GM12878 (cell line): ENCODE results near the gene PMM2. TPM values are rescaled to one million over a fixed set of nuclear protein-coding genes. Genes with fewer than 3 reads are reported as not detected.

ENCODE experiments used
- ATAC-seq: fragments of 200-7000 bp; cut with Tn5 transposase; 3 replicates; pipeline ENCODE4 v1.9.1; 2020; ENCODE audit warnings: mild to moderate bottlenecking, moderate library complexity
- BruUV-seq: library from RNA; stranded (reverse); fragments of 400-500 nt; replicated peaks from 2 replicates; lab custom pipeline; 2021; lab: Mats Ljungman, UMichigan
- CTCF ChIA-PET: fragments of 300-600 bp; sonication (Branson Sonifier 250); formaldehyde crosslinking; extraction: SDS; loops from one replicate; lab custom pipeline; 2021; ENCODE audit warnings: inconsistent platforms; lab: Yijun Ruan, JAX
- POLR2A ChIA-PET: fragments of 350-600 bp; formaldehyde crosslinking; extraction: SDS; loops from one replicate; lab custom pipeline; 2021; ENCODE audit warnings: inconsistent platforms; lab: Charles Lee
- RAD21 ChIA-PET: fragments of 300-600 bp; sonication (Branson Sonifier 250); formaldehyde crosslinking; loops from one replicate; lab custom pipeline; 2023; ENCODE audit warnings: antibody characterized with exemption; ENCODE audit not compliant: unreplicated experiment; lab: Charles Lee
- SMC1A ChIA-PET: fragments of 300-600 bp; sonication (Branson Sonifier 250); formaldehyde crosslinking; loops from one replicate; lab custom pipeline; 2023; ENCODE audit not compliant: unreplicated experiment, uncharacterized antibody; lab: Charles Lee
- DNase-seq: peaks from one replicate; pipeline ENCODE4 v3.0.0-alpha.2; 2011; ENCODE audit warnings: low read depth, low spot score
- FAIRE-seq: peaks from 3 replicates; lab custom pipeline; 2011; peaks lifted over from hg19 to GRCh38; lab: Jason Lieb, UNC
- H2AFZ ChIP-seq: 2 replicates; pipeline ENCODE4 v1.6.0; 2011; ENCODE audit warnings: low read depth, low read length, control low read depth; ENCODE audit not compliant: control insufficient read depth
- H3K27ac ChIP-seq: 2 replicates; pipeline ENCODE4 v1.5.1; 2011; ENCODE audit warnings: control low read depth; ENCODE audit not compliant: control insufficient read depth, insufficient read depth
- H3K27me3 ChIP-seq, 2 experiments: replicated peaks in 1 of 2; 2 replicates each; pipeline versions ENCODE4 v1.6.0 to v1.6.1; 2011; ENCODE audit warnings: low read length in 1 of 2; ENCODE audit not compliant: control insufficient read depth in 2 of 2, insufficient read depth in 2 of 2
- H3K36me3 ChIP-seq, 2 experiments: 2 replicates each; pipeline ENCODE4 v1.5.1; 2011; ENCODE audit warnings: low read length in 1 of 2; ENCODE audit not compliant: control insufficient read depth in 2 of 2, insufficient read depth in 2 of 2
- H3K4me1 ChIP-seq: 2 replicates; pipeline ENCODE4 v1.6.1; 2011; ENCODE audit warnings: mild to moderate bottlenecking, low read length, moderate library complexity, mixed read lengths; ENCODE audit not compliant: control insufficient read depth, insufficient read depth
- H3K4me2 ChIP-seq: 2 replicates; pipeline ENCODE4 v1.6.0; 2011; ENCODE audit warnings: control low read depth; ENCODE audit not compliant: control insufficient read depth, insufficient read depth
- H3K4me3 ChIP-seq: fragments of 200-600 bp; sonication (generic); 2 replicates; pipeline ENCODE4 v1.5.1; 2016
- H3K79me2 ChIP-seq: 2 replicates; pipeline ENCODE4 v1.6.0; 2011; ENCODE audit warnings: low read length; ENCODE audit not compliant: control insufficient read depth, insufficient read depth
- H3K9ac ChIP-seq: 2 replicates; pipeline ENCODE4 v1.8.0; 2011; ENCODE audit warnings: low read length, control low read depth, mixed read lengths; ENCODE audit not compliant: control insufficient read depth, insufficient read depth
- H3K9me3 ChIP-seq: replicated peaks from 3 replicates; pipeline ENCODE4 v1.5.1; 2011; ENCODE audit warnings: mild to moderate bottlenecking, low read length; ENCODE audit not compliant: control insufficient read depth, insufficient read depth
- H4K20me1 ChIP-seq: 2 replicates; pipeline ENCODE4 v1.6.0; 2011; ENCODE audit not compliant: control insufficient read depth, insufficient read depth
- BMI1 ChIP-seq: fragments of 450-650 bp; IDR thresholded peaks from 2 replicates; pipeline ENCODE4 v1.6.1; 2016; ENCODE audit warnings: mild to moderate bottlenecking, moderate library complexity, borderline replicate concordance
- GABPA ChIP-seq: IDR thresholded peaks from 2 replicates; pipeline ENCODE4 v1.6.1; 2014; ENCODE audit warnings: antibody characterized with exemption, low read depth, mild to moderate bottlenecking, inconsistent platforms
- HDAC2 ChIP-seq: fragments of 200-600 bp; sonication (generic); IDR thresholded peaks from 2 replicates; pipeline ENCODE4 v1.6.1; 2017
- IRF3 ChIP-seq: fragments of 450-650 bp; IDR thresholded peaks from 2 replicates; pipeline ENCODE4 v1.6.1; 2014; ENCODE audit warnings: mild to moderate bottlenecking
- KDM1A ChIP-seq: fragments of 200-600 bp; sonication (generic); IDR thresholded peaks from 2 replicates; pipeline ENCODE4 v1.6.1; 2016; ENCODE audit warnings: borderline replicate concordance
- NFYA ChIP-seq: IDR thresholded peaks from 2 replicates; pipeline ENCODE4 v1.6.1; 2011; ENCODE audit warnings: low read depth, mild to moderate bottlenecking, low read length, improper control_type of control experiment, borderline replicate concordance
- NKRF ChIP-seq: fragments of 450-650 bp; conservative IDR thresholded peaks from 2 replicates; pipeline ENCODE4 v1.6.1; 2017; ENCODE audit warnings: mild to moderate bottlenecking, moderate library complexity
- PAX8 ChIP-seq: fragments of 450-650 bp; IDR thresholded peaks from 2 replicates; pipeline ENCODE4 v1.6.1; 2017; ENCODE audit warnings: mild to moderate bottlenecking, moderate library complexity
- PBX3 ChIP-seq: IDR thresholded peaks from 2 replicates; pipeline ENCODE4 v1.6.1; 2011; ENCODE audit warnings: mild to moderate bottlenecking, low read depth, low read length, moderate library complexity; ENCODE audit not compliant: insufficient replicate concordance
- PKNOX1 ChIP-seq: fragments of 450-650 bp; IDR thresholded peaks from 2 replicates; pipeline ENCODE4 v1.6.1; 2016; ENCODE audit warnings: mild to moderate bottlenecking
- PML ChIP-seq: IDR thresholded peaks from 2 replicates; pipeline ENCODE4 v1.6.1; 2012; ENCODE audit warnings: low read length, inconsistent platforms
- RB1 ChIP-seq: fragments of 450-650 bp; formaldehyde crosslinking; IDR thresholded peaks from 2 replicates; pipeline ENCODE4 v1.6.1; 2017; ENCODE audit warnings: mild to moderate bottlenecking, borderline replicate concordance
- SMAD5 ChIP-seq: IDR thresholded peaks from 2 replicates; pipeline ENCODE4 v1.6.1; 2016; ENCODE audit warnings: antibody characterized with exemption, low read depth
- SREBF1 ChIP-seq: IDR thresholded peaks from 2 replicates; pipeline ENCODE4 v1.6.1; 2012; ENCODE audit warnings: mild to moderate bottlenecking, low read length
- SREBF2 ChIP-seq: IDR thresholded peaks from 2 replicates; pipeline ENCODE4 v1.6.1; 2012; ENCODE audit warnings: mild to moderate bottlenecking, low read length
- SUPT20H ChIP-seq: IDR thresholded peaks from 2 replicates; pipeline ENCODE4 v1.6.1; 2011; ENCODE audit warnings: low read depth, mild to moderate bottlenecking, low read length, moderate library complexity, borderline replicate concordance; ENCODE audit not compliant: control insufficient read depth
- TCF7 ChIP-seq: IDR thresholded peaks from 2 replicates; pipeline ENCODE4 v1.6.1; 2014; ENCODE audit warnings: antibody characterized with exemption, borderline replicate concordance
- WRNIP1 ChIP-seq: IDR thresholded peaks from 2 replicates; pipeline ENCODE4 v1.6.1; 2011; ENCODE audit warnings: low read depth, low read length, improper control_type of control experiment, borderline replicate concordance
- WGBS: methylation state at CpG from one replicate; pipeline ENCODE4 v1.1.6; 2016; ENCODE audit warnings: low lambda C conversion rate; ENCODE audit not compliant: insufficient replicate concordance, insufficient coverage; ENCODE audit errors: missing lambda C conversion rate; 5-methylcytosine and 5-hydroxymethylcytosine counted together
- in situ Hi-C: fragments of 300-500 bp; cut with MboI; formaldehyde crosslinking; loops from 9 replicates; pipeline ENCODE4 v1.14.3; 2018; ENCODE audit warnings: mixed read lengths
- intact Hi-C: fragments of 100-400 bp; cut with micrococcal nuclease; formaldehyde crosslinking; loops from one replicate; pipeline ENCODE4 v1.14.2; 2022; ENCODE audit not compliant: unreplicated experiment
- polyA plus RNA-seq, 11 experiments: library from polyadenylated mRNA; depleted of rRNA in 4 of 11; unstranded in 6 of 11; stranded (reverse) in 5 of 11; fragments of >200 nt; fragmentation: Nextera tagmentation in 4 of 11; fragmentation: Illumina TruSeq in 1 of 11; extraction: Ambion mirVana in 4 of 11; extraction: Trizol in 1 of 11; gene quantifications; 1 replicate in 1 of 11; 2 replicates in 10 of 11; pipeline versions ENCODE4 v1.2.1 to v1.2.3, GENCODE V29; 2011 to 2016; ENCODE audit warnings: inconsistent platforms in 2 of 11, missing spikeins in 2 of 11, low read depth in 1 of 11
- total RNA-seq, 4 experiments: library from RNA; depleted of rRNA in 3 of 4; stranded (reverse); fragments of >200 nt in 3 of 4; fragmentation: Illumina TruSeq in 1 of 4; extraction: Trizol in 1 of 4; gene quantifications; 2 replicates each; pipeline versions ENCODE4 v1.2.1 to v1.2.3, GENCODE V29; 2013 to 2021

PMM2 gene
- total and polyA plus RNA-seq, 10 of the 15 experiments (the other 5 are each of a cell fraction or from before 2014, with no cell fraction given), result 22.6 to 69.4 (median 52.3) TPM

GRCh38 chr16:8768692-8769091 lies 28.9 kb upstream of the PMM2 start:
- no peak for FAIRE-seq
- H3K36me3 ChIP-seq, result no peaks in the 10 kb centered on the region
- DNase-seq, result no peak
- ATAC-seq, result no peak
- H3K79me2 ChIP-seq, result no peaks in the 10 kb centered on the region
- H3K9me3 ChIP-seq, result no peaks in the 10 kb centered on the region
- no peaks in the 10 kb centered on the region for H3K4me1 ChIP-seq
- no peak overlapping the region for H3K4me2 ChIP-seq
- TF ChIP-seq BMI1 (no peak), NKRF (no peak), NFYA (no peak), WRNIP1 (no peak), SMAD5 (no peak), IRF3 (no peak), HDAC2 (no peak), PKNOX1 (no peak), RB1 (no peak), TCF7 (no peak), KDM1A (no peak), PAX8 (no peak), PBX3 (no peak), GABPA (no peak), SREBF1 (no peak), SREBF2 (no peak), PML (no peak), SUPT20H (no peak)
- WGBS, result 87% methylated on average over 12 of the region's 12 CpGs
- intact Hi-C loops (no loop called here), in situ Hi-C loops (no loop called here)
- H3K27me3 ChIP-seq, result no peaks in the 10 kb centered on the region
- no peaks in the 10 kb centered on the region for H4K20me1 ChIP-seq
- no peak overlapping the region for H3K27ac ChIP-seq
- H3K4me3 ChIP-seq, result no peak overlapping the region
- POLR2A ChIA-PET, result no interaction called here
- SMC1A ChIA-PET, result no interaction called here
- H2AFZ ChIP-seq, result no peak overlapping the region
- no TSS peak for BruUV-seq
- RAD21 ChIA-PET, result no interaction called here
- H3K9ac ChIP-seq, result no peak overlapping the region
- CTCF ChIA-PET, result no interaction called here
